Heart left ventricle (tissue), 16 donors: ENCODE measurements around the gene CD48. TPM values are rescaled to one million over a fixed set of nuclear protein-coding genes. Genes with fewer than 3 reads are reported as not detected.

Experiments used
- ATAC-seq, 4 donors: fragments of 200-7000 bp; cut with Tn5 transposase; one replicate each; pipeline ENCODE4 v1.9.1; 2020 to 2022; ENCODE audit warnings: moderate library complexity in 4 of 4, mild to moderate bottlenecking in 3 of 4, moderate number of reproducible peaks in 1 of 4
- DNase-seq, 5 donors: peaks; one replicate each; pipeline ENCODE4 v3.0.0-alpha.2; 2020
- H3K27ac ChIP-seq, 12 donors: fragments of 200-600 bp; sonication (generic) in 4 of 12; one replicate each; pipeline versions ENCODE4 v1.5.0 to v1.8.0; 2016 to 2022; ENCODE audit warnings: mild to moderate bottlenecking in 2 of 12
- H3K27me3 ChIP-seq, 9 donors: fragments of 200-600 bp; sonication (generic) in 2 of 9; one replicate each; pipeline versions ENCODE4 v1.5.1 to v1.8.0; 2016 to 2022; ENCODE audit warnings: mild to moderate bottlenecking in 3 of 9
- H3K36me3 ChIP-seq, 9 donors: fragments of 200-600 bp; sonication (generic) in 2 of 9; one replicate each; pipeline versions ENCODE4 v1.5.0 to v1.8.0; 2018 to 2022; ENCODE audit warnings: mild to moderate bottlenecking in 2 of 9
- H3K4me1 ChIP-seq, 12 donors: fragments of 200-600 bp; sonication (generic) in 4 of 12; one replicate each; pipeline versions ENCODE4 v1.5.0 to v1.8.0; 2016 to 2022; ENCODE audit warnings: mild to moderate bottlenecking in 3 of 12
- H3K4me3 ChIP-seq, 12 donors: fragments of 200-600 bp; sonication (generic) in 4 of 12; one replicate each; pipeline versions ENCODE4 v1.5.0 to v1.8.0; 2017 to 2022; ENCODE audit warnings: mild to moderate bottlenecking in 9 of 12, moderate library complexity in 4 of 12
- H3K9me3 ChIP-seq, 12 donors: fragments of 200-600 bp; sonication (generic) in 4 of 12; one replicate each; pipeline versions ENCODE4 v1.5.0 to v1.8.0; 2016 to 2022; ENCODE audit warnings: mild to moderate bottlenecking in 1 of 12
- CTCF ChIP-seq, 12 donors: fragments of 200-600 bp; sonication (generic) in 4 of 12; IDR thresholded peaks; one replicate each; pipeline versions ENCODE4 v1.5.0 to v1.8.0; 2018 to 2022; ENCODE audit warnings: antibody characterized with exemption in 12 of 12, mild to moderate bottlenecking in 5 of 12
- POLR2A ChIP-seq, 2 donors: fragments of 450-650 bp; IDR thresholded peaks; one replicate each; pipeline ENCODE4 v1.6.1; 2017; ENCODE audit warnings: antibody characterized with exemption in 2 of 2, mild to moderate bottlenecking in 2 of 2, moderate library complexity in 2 of 2
- WGBS, 4 donors: extraction: QIAGEN DNeasy Blood & Tissue Kit in 2 of 4; methylation state at CpG; one replicate each; pipeline versions ENCODE4 v1.1.5 to v1.1.7; 2013 to 2018; 5-methylcytosine and 5-hydroxymethylcytosine counted together
- intact Hi-C, 10 donors: fragments of 100-400 bp; cut with DNase I; formaldehyde crosslinking; loops; one replicate each; pipeline versions ENCODE4 v1.11.1 to v1.14.2; 2022
- polyA plus RNA-seq, 2 donors: library from polyadenylated mRNA; stranded (reverse); fragments of 200-250 nt; gene quantifications; one replicate each; pipeline ENCODE4 v1.2.3, GENCODE V29; 2013
- total RNA-seq, 9 donors: library from RNA; depleted of rRNA in 2 of 9; stranded (reverse); fragments of >200 nt in 2 of 9; fragmentation: NEBNext Ultra II Directional in 3 of 9; extraction: Animal tissue kit (Norgen Biotek cat#: 25700) in 3 of 9; gene quantifications; one replicate each; pipeline versions ENCODE4 v1.1.0 to v1.2.4, GENCODE V29; 2016 to 2023
- donor health status: ischemic (EF 13 %, LVEDD 7.1; RV severe dilation, severe dysfunction).
- donor health status: healthy with polysubstance abuse.
- donor health status: DM: no; HTN: yes; CAD: no.
- donor health status: DM: no; HTN: no; CAD: no.
- donor health status: ischemic (EF 25% LVEDD 6.9; RV normal size, moderate dysfunction).
- donor health status: ischemic (EF 25% LVEDD 5.7; RV mildly dilated, moderate dysfunction).
- donor health status: healthy.
- donor health status: DM: yes; HTN: yes; CAD: no.
- donor health status: ischemic (EF 35%, LVEDD 5.7; RV mildly dilated, moderate dysfunction).
- donor health status: nonischemic (EF 11% LVEDD 7.7; RV severe dilation, severe dysfunction).
- donor health status: DM: yes; HTN: yes; CAD: no.
- donor health status: PGD.
- donor health status: ischemic (EF 29% LVEDD 5.4; RV normal size, mild dysfunction).
- donor health status: nonischemic (EF 23%, LVEDD 6.1; RV moderate dilation, normal function).

Gene CD48
- total and polyA plus RNA-seq, 11 donors, result 0.49 to 31.6 (median 0.71) TPM

- no peaks in the 10 kb centered on the region for H3K36me3 ChIP-seq
- H3K9me3 ChIP-seq, result no peaks in the 10 kb centered on the region
- peaks cover 0 to 64% (median 0%) of the 10 kb centered on the region in 12 donors for H3K4me1 ChIP-seq
- H3K4me3 ChIP-seq, result peak overlapping the region in 1 of 12 donors; percentile 20
- TF ChIP-seq CTCF (IDR thresholded peaks at IDR 0.05) (no peak), POLR2A (IDR thresholded peaks at IDR 0.05) (no peak)
- DNase-seq, result no peak
- no peaks in the 10 kb centered on the region for H3K27me3 ChIP-seq
- ATAC-seq, result no peak
- 76 to 79% (median 78%) methylated on average over 8 of the region's 8 CpGs for WGBS, 4 donors
- H3K27ac ChIP-seq, result peak overlapping the region in 1 of 12 donors; percentile 73
- intact Hi-C loops, result no loop called here
Observed at GRCh38 chr1:160641323-160642280, 70.0 kb downstream of the CD48 start.

GRCh38 chr1:160640359-160641123 is 71.1 kb downstream of the CD48 start:
- Histone ChIP-seq H3K27ac (peak overlapping the region in 1 of 12 donors; percentile 73), H3K9me3 (no peaks in the 10 kb centered on the region)
- 91 to 99% (median 96%) methylated on average over 2 of the region's 2 CpGs for WGBS, 4 donors

GRCh38 chr1:160639652-160640051 is 72.0 kb downstream of the CD48 start:
- H3K4me3 ChIP-seq, result no peak overlapping the region
- DNase-seq, result no peak
- peaks cover 0 to 65% (median 0%) of the 10 kb centered on the region in 12 donors for H3K4me1 ChIP-seq
- TF ChIP-seq POLR2A (IDR thresholded peaks at IDR 0.05) (no peak), CTCF (IDR thresholded peaks at IDR 0.05) (no peak)
- WGBS, 4 donors, result 37 to 50% (median 44%) methylated on average over 3 of the region's 3 CpGs
- H3K27me3 ChIP-seq, result no peaks in the 10 kb centered on the region
- H3K9me3 ChIP-seq, result no peaks in the 10 kb centered on the region
- intact Hi-C loops, result no loop called here
- no peaks in the 10 kb centered on the region for H3K36me3 ChIP-seq
- H3K27ac ChIP-seq, result peak overlapping the region in 1 of 12 donors; percentile 73
- ATAC-seq, result no peak

More at GRCh38 chr1:160640359-160641123, 71.1 kb downstream of the CD48 start:
- no peak for TF ChIP-seq POLR2A (IDR thresholded peaks at IDR 0.05)
- no peak for TF ChIP-seq CTCF (IDR thresholded peaks at IDR 0.05)
- H3K36me3 ChIP-seq, result no peaks in the 10 kb centered on the region
- no peaks in the 10 kb centered on the region for H3K27me3 ChIP-seq
- H3K4me1 ChIP-seq, result peaks cover 0 to 65% (median 0%) of the 10 kb centered on the region in 12 donors
- H3K4me3 ChIP-seq, result peak overlapping the region in 1 of 12 donors; percentile 12
- intact Hi-C loops, result no loop called here
- DNase-seq (no peak), ATAC-seq (no peak)

GRCh38 chr1:160638926-160639325 is 72.7 kb downstream of the CD48 start:
- intact Hi-C loops, result no loop called here
- Histone ChIP-seq H3K27me3 (no peaks in the 10 kb centered on the region), H3K4me3 (no peak overlapping the region), H3K4me1 (peaks cover 0 to 67% (median 0%) of the 10 kb centered on the region in 12 donors), H3K27ac (peak overlapping the region in 1 of 12 donors; percentile 73), H3K36me3 (no peaks in the 10 kb centered on the region), H3K9me3 (no peaks in the 10 kb centered on the region)
- 92 to 95% (median 94%) methylated on average over 6 of the region's 6 CpGs for WGBS, 4 donors
- DNase-seq (no peak), ATAC-seq (no peak)
- TF ChIP-seq POLR2A (IDR thresholded peaks at IDR 0.05), result no peak
- TF ChIP-seq CTCF (IDR thresholded peaks at IDR 0.05), result no peak
